Measurements from ENCODE around the gene KDM6B.
"Not testable (repeated sequence)": the region's sequence is repeated elsewhere in the genome, so short reads cannot be mapped to it uniquely, and the experiment has no call there.

Gene KDM6B

DNA sequence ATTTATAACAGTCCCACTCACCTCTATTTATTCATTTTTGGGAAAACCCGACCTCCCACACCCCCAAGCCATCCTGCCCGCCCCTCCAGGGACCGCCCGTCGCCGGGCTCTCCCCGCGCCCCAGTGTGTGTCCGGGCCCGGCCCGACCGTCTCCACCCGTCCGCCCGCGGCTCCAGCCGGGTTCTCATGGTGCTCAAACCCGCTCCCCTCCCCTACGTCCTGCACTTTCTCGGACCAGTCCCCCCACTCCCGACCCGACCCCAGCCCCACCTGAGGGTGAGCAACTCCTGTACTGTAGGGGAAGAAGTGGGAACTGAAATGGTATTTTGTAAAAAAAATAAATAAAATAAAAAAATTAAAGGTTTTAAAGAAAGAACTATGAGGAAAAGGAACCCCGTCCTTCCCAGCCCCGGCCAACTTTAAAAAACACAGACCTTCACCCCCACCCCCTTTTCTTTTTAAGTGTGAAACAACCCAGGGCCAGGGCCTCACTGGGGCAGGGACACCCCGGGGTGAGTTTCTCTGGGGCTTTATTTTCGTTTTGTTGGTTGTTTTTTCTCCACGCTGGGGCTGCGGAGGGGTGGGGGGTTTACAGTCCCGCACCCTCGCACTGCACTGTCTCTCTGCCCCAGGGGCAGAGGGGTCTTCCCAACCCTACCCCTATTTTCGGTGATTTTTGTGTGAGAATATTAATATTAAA, 20.2 kb downstream of the KDM6B start:
- no peak for DNase-seq

DNA sequence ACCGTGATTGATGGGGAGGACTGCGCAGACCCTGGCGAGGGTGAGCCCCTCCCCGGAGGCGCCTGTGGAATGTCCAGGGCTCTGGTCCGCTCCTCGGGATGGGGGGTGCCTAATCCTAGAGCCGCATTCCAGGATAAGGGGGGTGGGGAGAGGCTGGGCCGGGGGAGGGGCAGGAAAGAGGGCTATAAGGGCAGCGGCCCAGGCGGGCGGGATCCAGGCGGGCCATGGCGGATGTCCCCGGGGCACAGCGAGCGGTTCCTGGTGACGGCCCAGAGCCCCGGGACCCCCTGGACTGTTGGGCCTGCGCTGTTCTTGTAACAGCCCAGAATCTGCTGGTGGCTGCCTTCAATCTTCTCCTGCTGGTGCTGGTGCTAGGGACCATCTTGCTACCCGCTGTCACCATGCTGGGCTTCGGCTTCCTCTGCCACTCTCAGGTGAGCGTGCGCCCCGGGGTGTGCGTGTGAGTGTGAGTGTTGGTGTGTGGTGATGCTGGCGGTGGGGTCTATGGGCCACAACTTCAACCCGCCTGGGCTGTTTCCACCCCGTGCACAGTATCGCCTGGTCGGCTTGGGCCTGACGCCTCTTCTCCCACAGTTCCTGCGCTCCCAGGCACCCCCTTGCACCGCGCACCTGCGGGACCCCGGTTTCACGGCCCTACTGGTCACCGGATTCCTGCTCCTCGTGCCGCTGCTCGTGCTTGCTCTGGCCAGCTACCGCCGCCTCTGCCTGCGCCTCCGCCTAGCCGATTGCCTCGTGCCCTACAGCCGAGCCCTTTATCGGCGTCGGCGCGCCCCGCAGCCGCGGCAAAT, 21.0 kb downstream of the KDM6B start, which contains the start of gene TMEM88:
TMEM88 (plus strand) TSS at position 216 of the 809 bp plus-strand sequence; CDS start at position 225, 9 bp downstream.
- DNase-seq = no peak

DNA sequence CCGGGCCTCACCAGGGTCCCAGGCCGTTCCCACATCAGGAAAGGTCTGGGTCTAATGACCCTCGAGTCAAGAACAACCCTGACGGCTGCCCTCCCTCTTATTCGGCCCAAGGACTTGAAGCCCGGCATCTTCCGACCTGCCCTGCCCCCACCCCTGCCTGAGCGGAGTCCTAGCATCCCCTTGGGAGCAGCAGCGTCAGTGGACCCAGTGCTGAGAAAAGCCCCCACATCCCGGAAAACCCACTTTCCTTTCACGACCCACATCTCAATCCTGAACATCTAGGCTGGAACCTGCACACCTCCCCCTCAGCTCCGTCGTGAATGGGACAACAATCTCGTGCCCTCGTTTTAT, 21.6 kb downstream of the KDM6B start:
- DNase-seq = no peak

DNA sequence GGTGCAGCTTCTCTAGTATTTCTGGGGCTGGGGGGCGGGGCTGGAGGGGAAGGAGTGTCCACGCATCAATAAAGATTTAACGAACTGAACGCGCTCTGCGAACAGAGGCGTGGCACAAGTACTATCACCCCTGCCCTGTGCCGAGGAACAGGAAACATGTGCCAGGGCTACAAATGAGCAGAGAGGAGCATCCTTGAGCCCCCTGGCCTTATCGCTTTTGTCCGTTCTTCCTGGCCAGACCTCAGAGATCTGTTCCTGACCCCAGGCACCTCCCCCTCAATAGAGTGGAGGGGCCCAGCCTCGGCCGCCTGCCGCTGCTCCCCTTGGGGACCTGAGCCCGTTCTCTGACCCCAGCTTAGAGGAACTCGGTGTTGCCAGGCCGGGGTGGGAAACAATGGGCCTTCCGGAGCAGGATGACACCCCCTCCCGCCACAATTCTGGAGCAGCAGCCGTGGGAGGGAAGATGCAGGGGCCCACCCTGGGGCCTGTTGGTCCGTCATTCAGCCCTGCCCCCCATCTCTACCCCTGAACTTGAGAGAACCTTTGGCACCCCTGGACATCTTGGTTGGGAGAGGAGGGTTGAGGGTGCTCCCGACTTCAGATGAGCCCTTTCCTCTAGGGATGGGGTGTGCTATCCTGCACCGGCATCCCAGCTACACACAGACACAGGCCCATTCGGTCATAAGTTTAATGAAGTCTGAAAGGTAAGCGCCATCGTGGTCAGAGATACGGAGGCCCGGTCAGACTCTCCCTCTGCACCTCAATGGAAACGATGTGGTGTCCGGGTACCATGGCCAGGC, 22.2 kb downstream of the KDM6B start:
- no peak for DNase-seq

DNA sequence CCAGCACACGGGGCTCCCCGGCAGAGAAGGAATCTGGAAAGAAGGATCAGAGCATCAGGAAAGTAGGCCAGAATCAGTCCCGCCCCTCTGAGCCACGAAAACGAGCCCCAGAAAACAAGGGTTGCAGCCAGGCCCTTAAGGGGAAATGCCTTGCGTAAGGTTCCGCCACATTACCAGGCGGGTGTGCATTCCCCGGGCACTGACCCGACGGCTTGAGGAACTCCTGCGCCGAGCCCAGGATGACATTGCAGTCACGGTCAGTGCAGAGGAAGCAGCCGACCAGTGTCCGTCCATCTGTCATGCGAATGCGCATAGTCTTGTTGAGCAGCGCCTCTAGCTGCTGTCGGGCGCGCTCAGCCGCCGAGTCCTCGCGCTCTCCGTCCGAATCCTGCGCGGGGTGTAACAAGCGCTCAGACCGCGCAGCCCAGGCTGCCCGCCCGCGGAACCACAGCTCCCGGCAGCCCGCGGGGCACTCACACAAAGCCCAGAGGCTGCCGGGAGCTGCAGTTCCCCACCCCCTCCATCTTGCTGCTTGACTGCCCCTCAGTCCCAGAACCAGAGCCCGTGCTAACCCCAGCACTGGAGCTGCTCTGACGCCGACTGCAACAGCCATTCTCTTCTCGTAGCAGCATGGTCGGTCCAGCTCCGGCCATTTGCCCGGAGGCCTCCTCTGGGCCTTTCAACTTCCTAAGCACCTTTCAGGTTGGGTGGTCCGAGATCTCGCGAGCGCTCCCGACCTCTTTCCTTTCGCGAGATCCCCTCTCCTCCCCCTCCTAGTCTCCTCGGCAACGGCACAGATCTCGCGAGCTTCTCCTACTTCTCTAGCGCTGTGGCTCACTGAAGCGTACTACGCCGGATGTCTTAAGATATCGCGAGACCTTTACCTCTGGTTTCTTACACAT, 23.0 kb downstream of the KDM6B start, which contains the start of gene NAA38:
NAA38 (minus strand) TSS at position 749 of the 902 bp plus-strand sequence; CDS start at position 653, 96 bp downstream.
- DNase-seq = peak; percentile 100

DNA sequence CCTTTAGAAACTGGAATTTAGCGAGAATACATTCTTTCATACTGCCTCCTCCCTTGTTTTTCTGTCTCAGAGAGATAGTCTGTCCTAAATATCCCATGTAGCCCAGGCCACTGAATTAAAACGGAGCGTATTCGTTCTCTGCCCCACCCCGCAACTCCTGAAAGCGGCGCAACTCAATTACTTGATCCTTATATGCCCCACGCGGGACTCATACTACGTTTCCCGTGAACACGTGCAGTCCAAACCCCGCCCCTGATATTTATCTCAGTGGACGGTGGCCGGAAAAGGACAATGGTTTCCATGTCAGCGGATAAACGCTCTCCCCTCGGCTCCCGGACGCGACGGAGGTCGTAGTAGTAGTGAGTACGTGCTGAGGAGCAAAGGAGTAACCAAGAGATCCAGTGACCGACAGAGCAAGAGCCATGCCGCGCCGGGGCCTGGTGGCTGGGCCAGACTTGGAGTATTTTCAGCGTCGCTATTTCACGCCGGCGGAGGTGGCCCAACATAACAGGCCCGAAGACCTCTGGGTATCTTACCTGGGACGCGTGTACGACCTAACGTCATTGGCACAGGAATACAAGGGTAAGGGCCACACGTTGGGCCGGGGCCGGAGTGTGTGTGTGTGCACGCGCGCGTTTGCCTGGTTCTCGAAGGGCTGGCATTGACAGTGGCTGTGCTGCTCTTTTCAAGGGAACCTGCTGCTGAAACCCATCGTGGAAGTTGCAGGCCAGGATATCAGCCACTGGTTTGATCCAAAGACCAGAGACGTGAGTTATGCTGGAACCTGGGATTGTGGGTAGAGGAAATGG, 23.9 kb downstream of the KDM6B start, which contains the start of gene CYB5D1:
CYB5D1 (plus strand) TSS at position 291 of the 809 bp plus-strand sequence; CDS start at position 423, 132 bp downstream.
- peak; percentile 95 for DNase-seq

DNA sequence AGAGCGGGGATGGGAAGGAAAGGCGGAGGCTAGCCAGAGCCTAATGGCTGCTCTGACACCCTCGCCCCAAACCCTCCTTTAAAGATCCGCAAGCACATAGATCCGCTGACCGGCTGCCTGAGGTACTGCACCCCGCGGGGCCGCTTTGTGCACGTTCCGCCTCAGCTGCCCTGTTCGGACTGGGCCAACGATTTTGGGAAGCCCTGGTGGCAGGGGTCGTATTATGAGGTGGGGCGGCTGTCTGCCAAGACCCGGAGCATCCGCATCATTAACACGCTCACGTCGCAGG, 24.4 kb downstream of the KDM6B start:
- peak; percentile 59 for DNase-seq

DNA sequence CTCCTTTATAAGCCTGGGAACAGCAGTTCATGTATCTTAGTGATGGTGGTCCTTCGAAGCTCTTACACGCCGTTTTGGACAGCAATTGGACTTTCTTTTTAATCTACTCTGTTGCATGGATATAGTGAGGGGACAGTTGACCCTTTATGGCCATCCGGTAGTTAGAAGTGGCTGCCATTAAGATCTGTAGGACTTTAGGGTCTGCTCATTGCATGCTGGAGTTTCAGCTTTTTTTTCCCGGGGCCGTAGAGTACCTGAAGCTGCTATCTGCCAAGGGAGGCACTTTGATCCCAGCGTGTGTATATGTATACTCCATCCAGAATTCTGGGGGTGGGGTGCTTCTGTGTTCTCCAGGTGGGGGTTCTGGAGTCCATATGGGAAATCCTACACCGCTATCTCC, 25.0 kb downstream of the KDM6B start:
- DNase-seq = no peak

DNA sequence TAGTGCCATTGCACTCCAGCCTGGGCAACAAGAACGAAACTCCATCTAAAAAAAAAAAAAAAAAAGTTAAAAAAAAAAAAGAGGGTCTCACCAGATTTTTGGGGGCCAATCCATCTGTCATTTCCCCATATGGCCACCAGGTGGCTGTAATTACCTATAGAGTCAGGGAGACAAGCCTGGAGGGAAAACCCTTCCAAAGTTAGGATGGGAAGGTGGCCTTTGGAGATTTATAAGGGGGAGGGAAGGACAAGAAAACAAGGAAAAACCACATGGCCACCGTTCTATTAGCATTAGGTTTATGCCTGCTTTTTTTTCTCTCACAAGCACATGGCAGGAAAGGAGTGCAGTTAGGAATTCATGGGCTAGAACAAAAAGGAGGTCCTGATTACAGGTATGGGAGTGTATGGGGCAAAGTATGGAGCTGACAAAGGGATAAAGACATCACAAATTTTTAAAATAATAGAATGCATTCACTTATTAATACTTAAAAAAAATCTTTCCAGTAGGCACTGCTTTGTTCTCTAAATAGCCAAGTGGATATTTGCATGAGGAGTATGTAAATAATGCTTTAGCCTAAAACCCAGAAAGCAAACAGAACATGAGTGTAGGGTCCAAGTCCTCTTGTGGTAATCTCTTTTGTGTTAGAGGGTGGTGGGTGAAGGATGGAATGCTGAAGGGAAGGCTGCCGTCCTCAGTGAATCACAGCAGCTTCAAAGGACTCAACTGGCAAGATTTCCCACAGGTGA, 28.8 kb downstream of the KDM6B start:
- DNase-seq = peak; percentile 68

DNA sequence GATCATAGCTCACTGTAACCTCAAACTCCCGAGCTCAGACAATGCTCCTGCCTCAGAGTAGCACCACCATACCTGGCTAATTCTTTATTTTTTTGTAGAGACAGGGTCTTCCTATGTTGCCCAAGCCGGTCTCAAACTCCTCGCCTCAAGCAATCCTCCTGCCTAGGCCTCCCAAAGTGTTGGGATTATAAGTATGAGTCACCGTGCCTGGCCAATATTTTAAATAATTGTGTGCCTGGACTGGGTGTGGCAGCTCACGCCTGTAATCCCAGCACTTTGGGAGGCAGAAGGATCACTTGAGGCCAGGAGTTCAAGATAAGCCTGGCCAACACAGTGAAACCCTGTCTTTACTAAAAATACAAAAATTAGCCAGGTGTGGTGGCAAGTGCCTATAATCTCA, 30.4 kb downstream of the KDM6B start:
- DNase-seq = not testable (repeated sequence)

DNA sequence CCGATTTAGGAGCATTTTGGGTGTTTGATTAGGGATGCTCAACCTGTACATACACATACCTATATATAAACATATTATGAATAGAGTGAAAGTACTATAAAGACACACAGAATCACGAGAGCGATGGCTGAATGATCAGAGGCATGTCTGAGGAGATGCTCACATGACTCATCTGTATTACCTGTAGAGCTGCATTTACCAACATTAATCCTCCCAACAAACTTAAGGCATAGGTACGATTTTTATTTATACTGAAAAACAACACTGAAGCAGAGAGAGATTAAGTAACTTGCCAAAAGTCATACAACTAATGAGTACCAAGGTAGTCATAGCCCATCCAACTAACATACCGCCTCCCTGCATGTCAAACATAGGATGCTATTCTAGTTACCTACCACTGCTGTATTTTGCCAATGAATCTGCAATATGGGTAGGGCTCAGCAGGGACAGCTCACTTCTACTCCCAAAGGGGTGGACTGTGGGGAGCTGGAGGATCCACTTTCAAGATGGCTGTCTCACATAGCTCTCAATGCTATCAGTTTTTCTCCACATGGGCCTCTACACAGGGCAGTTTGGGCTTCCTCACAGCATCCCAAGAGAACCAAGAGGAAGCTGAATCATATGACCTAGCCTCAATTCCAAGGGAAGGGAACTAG, 31.1 kb downstream of the KDM6B start:
- no peak for DNase-seq

DNA sequence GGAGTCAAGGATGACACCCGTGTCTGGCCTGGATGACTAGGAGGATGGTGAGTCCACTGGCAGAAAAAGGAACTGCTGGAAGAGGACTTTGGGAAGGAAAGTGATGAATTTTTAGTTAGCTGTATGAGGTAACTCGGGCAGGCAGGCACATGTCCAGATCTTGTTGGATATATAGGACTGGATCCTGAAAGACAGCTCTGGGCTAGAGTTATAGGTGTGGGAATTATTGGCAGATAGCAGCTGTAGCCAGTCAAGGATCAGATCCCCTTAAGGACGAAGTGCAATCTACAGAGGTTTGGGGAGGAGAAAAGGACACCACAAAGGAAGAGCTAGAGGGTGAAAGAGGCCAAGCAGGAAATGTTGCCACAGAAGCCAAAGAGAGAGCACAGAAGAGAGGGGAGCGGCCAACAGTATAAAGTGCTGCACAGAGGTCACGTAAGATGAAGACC, 33.9 kb downstream of the KDM6B start:
- no peak for DNase-seq

DNA sequence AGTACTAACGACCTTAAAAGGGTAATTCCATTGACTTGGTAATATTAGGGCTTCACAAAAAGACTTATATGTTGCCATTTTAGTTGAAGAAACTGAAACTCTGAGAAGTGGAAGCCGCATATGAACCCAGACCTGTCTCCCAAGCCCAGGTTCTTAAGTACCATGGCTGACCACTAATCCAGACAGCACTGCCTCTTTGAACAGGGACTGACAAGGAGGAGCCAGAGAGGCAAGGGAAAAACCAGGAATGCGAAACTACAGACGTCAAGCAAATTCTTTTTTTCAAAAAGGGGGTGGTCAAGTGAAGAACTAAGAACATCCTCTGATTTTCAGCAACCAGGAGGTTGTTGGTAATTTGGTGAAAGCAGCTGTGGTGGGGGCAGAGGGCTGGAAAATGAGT, 39.0 kb downstream of the KDM6B start:
- no peak for DNase-seq

DNA sequence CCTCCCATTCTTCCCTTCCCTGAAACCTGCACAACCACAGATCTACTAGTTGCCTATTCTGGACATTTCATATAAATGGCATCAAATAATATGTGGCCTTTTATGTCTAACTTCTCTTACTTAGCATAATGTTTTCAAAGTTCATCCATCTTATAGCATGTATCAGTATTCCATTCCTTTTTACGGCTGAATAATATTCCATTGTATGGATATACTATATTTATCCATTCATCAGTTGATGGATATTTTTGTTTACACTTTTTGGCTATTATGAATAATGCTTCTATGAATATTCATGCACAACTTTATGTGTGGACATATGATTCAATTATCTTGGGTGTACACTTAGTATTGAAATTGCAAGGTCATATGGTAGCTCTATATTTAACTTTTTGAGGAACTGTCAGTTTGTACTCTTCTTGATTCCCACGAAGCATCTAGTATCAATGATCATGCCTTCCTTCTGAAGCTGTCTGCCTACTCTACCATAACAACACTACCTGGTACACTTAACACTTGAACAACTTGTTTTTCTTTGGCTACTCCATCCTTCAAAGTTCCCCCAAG, 41.9 kb downstream of the KDM6B start:
- DNase-seq = no peak

DNA sequence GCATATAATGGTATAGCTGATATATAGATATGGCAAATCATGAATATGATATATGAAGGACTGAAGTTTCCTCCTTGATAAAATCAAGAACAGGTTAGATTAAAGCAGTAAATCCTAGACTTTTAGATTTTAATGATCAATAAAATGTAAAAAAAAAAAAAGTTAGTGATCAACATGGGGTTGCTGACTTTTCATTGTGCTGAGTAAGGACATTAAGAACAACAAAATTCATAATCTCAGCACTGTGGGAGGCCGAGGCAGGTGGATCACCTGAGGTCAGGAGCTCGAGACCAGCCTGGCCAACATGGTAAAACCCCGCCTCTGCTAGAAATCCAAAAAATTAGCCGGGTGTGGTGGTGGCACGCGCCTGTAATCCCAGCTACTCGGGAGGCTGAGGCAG, 44.2 kb downstream of the KDM6B start:
- DNase-seq = no peak

DNA sequence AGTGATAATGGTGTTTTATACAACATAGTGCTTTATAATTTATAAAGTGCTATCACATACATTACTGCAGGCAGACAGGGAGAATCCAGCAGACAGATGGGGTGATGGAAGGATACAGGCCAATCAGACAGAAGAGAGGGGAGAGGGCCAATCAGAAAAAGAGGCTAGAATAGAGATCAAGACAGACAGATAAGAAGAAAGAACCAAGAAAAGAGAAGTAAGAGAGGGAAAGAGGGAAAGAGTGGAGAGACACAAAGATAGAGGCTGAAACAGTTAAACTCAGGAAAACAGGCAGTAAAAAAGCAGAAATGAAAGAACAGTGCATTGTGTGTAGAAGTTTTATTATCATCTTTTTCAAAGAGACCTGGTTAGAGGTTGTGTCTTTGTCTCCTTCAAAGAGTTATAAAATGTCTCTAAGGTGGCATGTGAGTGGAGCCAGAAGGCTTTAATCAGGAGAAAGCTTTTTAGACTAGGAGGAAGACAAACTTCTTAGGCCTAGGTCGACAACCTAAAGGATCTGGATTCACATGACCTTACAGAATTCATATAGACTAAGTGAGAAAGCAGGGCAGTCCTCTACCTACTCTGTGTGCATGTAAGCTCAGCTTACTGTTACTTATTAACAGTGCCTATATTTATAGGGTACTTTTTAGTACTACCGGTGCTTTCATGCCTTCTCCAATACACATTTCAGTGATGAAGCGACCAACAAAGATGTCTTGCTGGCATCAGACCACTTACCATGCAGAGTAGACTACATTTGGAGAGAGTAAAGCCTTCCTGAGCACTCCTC, 46.3 kb downstream of the KDM6B start:
- no peak for DNase-seq

DNA sequence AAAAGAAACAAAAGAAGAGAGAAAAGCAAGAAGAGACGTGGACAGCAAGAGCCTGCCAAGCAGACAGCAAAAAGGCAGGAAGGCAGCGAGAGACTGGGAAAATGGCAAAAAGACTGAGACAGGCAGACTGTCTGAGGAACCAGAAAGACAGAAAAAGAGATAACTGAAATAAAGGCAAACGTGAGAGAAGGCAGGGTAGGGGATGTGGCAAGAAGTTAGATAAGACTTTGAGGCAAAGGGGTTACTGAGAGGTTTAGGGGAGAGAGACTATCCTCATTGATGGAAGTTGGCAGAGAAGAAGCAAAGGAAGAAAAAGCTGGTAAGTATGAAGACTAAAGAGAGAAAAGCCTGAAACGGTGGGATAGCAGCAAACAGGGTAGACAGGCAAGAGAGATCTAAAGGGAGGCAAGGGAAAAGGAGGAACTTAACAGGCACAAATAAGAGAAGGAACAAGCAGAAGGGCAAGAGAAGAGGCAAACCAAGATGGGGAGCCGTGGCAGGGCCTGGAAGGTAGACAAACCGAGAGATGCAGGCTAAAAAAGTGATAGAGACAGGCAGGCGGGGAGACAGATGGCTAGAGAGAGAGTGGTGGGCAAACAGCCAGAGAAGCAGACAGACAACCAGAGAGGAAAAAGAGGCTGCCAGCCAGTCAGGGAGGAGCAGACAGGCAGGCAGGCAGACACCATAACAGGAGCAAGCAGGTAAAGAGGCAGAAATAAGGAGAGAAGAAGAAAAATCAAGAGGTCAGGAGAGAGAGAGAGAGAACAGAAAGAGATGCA, 47.4 kb downstream of the KDM6B start:
- DNase-seq = no peak

DNA sequence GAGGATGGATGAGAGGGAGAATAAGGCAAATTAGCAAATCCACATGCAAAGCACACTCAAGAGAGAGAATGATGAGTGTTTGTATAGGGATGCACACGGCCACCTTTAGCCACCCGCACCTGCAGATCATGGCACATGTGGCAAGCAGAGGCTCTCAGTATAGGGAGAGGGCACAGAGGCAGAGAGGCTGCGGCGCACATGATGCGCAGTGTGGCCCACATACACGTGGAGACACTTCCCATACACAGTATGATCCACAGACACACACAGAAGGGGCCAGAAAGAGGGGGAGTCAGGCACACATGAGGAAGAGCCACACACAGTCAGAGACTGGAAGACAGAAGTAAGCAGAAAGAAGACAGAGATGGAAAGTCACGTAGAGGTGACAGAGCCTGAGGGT, 48.1 kb downstream of the KDM6B start:
- no peak for DNase-seq

Data from fibroblast of skin of back (primary cell).